Tibial nerve (tissue), 3 donors: Measurements from ENCODE around the gene GSG1L.

Experiments
- POLR2A ChIP-seq, 2 donors: fragments of 450-650 bp; IDR thresholded peaks; one replicate each; pipeline ENCODE4 v1.6.1; 2017; ENCODE audit warnings: antibody characterized with exemption in 2 of 2, mild to moderate bottlenecking in 2 of 2, moderate library complexity in 2 of 2
- TF ChIP-seq, protein P1 (sequence below), 5 experiments: fragments of 200-600 bp in 3 of 5; fragments of 450-650 bp in 2 of 5; sonication (generic) in 3 of 5; IDR thresholded peaks; one replicate each; pipeline ENCODE4 v1.5.1; 2016 to 2019; ENCODE audit warnings: antibody characterized with exemption in 5 of 5, mild to moderate bottlenecking in 3 of 5, moderate library complexity in 2 of 5

DNA sequence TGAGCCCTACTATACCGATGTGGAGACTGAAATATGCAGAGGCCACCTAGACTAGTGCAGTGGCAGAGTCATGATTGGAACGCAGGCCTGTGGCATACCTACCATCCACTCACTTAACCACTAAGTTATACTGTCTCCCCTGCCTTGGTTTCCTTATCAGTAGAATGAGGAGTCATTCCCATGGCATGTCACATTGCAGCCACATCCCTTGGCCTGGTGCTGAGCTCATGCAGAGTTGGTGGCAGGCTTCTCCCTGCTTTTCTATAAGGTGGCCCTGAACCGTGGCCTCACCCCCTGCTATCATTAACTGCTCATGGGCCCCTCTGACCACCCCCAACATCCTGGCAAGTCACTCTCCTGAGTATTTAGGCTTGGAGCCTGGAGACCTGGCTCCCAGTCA lies 301.1 kb downstream of the GSG1L start:
- TF ChIP-seq, protein P1, sequence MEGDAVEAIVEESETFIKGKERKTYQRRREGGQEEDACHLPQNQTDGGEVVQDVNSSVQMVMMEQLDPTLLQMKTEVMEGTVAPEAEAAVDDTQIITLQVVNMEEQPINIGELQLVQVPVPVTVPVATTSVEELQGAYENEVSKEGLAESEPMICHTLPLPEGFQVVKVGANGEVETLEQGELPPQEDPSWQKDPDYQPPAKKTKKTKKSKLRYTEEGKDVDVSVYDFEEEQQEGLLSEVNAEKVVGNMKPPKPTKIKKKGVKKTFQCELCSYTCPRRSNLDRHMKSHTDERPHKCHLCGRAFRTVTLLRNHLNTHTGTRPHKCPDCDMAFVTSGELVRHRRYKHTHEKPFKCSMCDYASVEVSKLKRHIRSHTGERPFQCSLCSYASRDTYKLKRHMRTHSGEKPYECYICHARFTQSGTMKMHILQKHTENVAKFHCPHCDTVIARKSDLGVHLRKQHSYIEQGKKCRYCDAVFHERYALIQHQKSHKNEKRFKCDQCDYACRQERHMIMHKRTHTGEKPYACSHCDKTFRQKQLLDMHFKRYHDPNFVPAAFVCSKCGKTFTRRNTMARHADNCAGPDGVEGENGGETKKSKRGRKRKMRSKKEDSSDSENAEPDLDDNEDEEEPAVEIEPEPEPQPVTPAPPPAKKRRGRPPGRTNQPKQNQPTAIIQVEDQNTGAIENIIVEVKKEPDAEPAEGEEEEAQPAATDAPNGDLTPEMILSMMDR (IDR thresholded peaks at IDR 0.05): no peak
- TF ChIP-seq POLR2A (IDR thresholded peaks at IDR 0.05): no peak
